PC-3 (cell line): Measurements from ENCODE around the gene FBXW10. TPM values are rescaled to one million over a fixed set of nuclear protein-coding genes. Genes with fewer than 3 reads are reported as not detected.
"Not testable (repeated sequence)": the region's sequence is repeated elsewhere in the genome, so short reads cannot be mapped to it uniquely, and the experiment has no call there.

Experiments
- ATAC-seq: fragments of 200-7000 bp; cut with Tn5 transposase; 2 replicates; pipeline ENCODE4 v1.9.1; 2020; ENCODE audit warnings: mild to moderate bottlenecking, moderate library complexity
- BruUV-seq: library from RNA; stranded (reverse); fragments of 400-500 nt; replicated peaks from 2 replicates; lab custom pipeline; 2021; lab: Mats Ljungman, UMichigan
- CTCF ChIA-PET: fragments of 300-600 bp; sonication (Branson Sonifier 250); formaldehyde crosslinking; loops from one replicate; lab custom pipeline; 2022; ENCODE audit warnings: antibody characterized with exemption; lab: Charles Lee
- POLR2A ChIA-PET: fragments of 300-600 bp; sonication (Branson Sonifier 250); formaldehyde crosslinking; loops from one replicate; lab custom pipeline; 2022; ENCODE audit warnings: antibody characterized with exemption; ENCODE audit not compliant: unreplicated experiment; lab: Charles Lee
- DNase-seq: peaks from one replicate; pipeline ENCODE4 v3.0.0-alpha.2; 2015
- H2AFZ ChIP-seq: fragments of 300-600 bp; sonication (generic); 2 replicates; pipeline ENCODE4 v1.6.0; 2016; ENCODE audit warnings: antibody characterized with exemption, low read length
- H3F3A ChIP-seq: fragments of 300-600 bp; sonication (generic); one replicate; pipeline ENCODE4 v1.6.0; 2017; ENCODE audit warnings: antibody characterized with exemption, low read length, control low read depth, mild to moderate bottlenecking; ENCODE audit not compliant: unreplicated experiment
- H3K27ac ChIP-seq: fragments of 300-600 bp; sonication (generic); 2 replicates; pipeline ENCODE4 v1.5.1; 2016; ENCODE audit warnings: mild to moderate bottlenecking, low read length
- H3K27me3 ChIP-seq: fragments of 300-600 bp; sonication (generic); 2 replicates; pipeline ENCODE4 v1.6.1; 2016; ENCODE audit warnings: low read length, mixed read lengths
- H3K36me3 ChIP-seq: fragments of 300-600 bp; sonication (generic); 2 replicates; pipeline ENCODE4 v1.6.1; 2016; ENCODE audit warnings: low read depth, mixed run types, low read length, mixed read lengths
- H3K4me1 ChIP-seq: fragments of 300-600 bp; sonication (generic); 2 replicates; pipeline ENCODE4 v1.5.1; 2016; ENCODE audit warnings: low read length; ENCODE audit not compliant: insufficient read depth
- H3K4me2 ChIP-seq: fragments of 300-600 bp; sonication (generic); 2 replicates; pipeline ENCODE4 v1.6.0; 2016; ENCODE audit warnings: low read length
- H3K4me3 ChIP-seq: fragments of 300-600 bp; sonication (generic); 2 replicates; pipeline ENCODE4 v1.5.1; 2016; ENCODE audit warnings: mild to moderate bottlenecking, low read length, mixed read lengths
- H3K79me2 ChIP-seq: fragments of 300-600 bp; sonication (generic); 2 replicates; pipeline ENCODE4 v1.6.1; 2017; ENCODE audit warnings: low read length, mixed read lengths
- H3K9ac ChIP-seq: fragments of 300-600 bp; sonication (generic); 2 replicates; pipeline ENCODE4 v1.6.0; 2016; ENCODE audit warnings: mild to moderate bottlenecking, low read length
- H3K9me2 ChIP-seq: fragments of 300-600 bp; sonication (generic); replicated peaks from 2 replicates; pipeline ENCODE4 v1.6.1; 2016; ENCODE audit warnings: mixed run types, low read length, mixed read lengths
- H3K9me3 ChIP-seq: fragments of 300-600 bp; sonication (generic); 2 replicates; pipeline ENCODE4 v1.6.1; 2016; ENCODE audit warnings: low read length, mixed read lengths
- H4K20me1 ChIP-seq: fragments of 300-600 bp; sonication (generic); 2 replicates; pipeline ENCODE4 v1.6.1; 2016; ENCODE audit warnings: low read length, mixed read lengths
- CTCF ChIP-seq: fragments of 300-600 bp; sonication (generic); conservative IDR thresholded peaks from 2 replicates; pipeline ENCODE4 v1.5.1; 2017; ENCODE audit warnings: antibody characterized with exemption, low read depth, mild to moderate bottlenecking, low read length
- intact Hi-C: fragments of 100-400 bp; cut with micrococcal nuclease; formaldehyde crosslinking; loops from 2 replicates; pipeline ENCODE4 v1.9.0; 2023
- total RNA-seq: library from RNA; depleted of rRNA; stranded (reverse); fragments of >200 nt; gene quantifications from 2 replicates; pipeline ENCODE4 v1.2.3, GENCODE V29; 2014

FBXW10 gene
- total RNA-seq, 1 experiment from 2014 or later, result 0.15 TPM

- CTCF ChIA-PET, ATAC-seq: not testable (repeated sequence)
Observed at GRCh38 chr17:18746551-18746950, 2.7 kb downstream of the FBXW10 start.

GRCh38 chr17:18747501-18747900 lies 3.6 kb downstream of the FBXW10 start:
- H3K9me3 ChIP-seq, H3K27ac ChIP-seq, H3K79me2 ChIP-seq, H2AFZ ChIP-seq, ATAC-seq, H3K4me3 ChIP-seq, BruUV-seq, H3K4me2 ChIP-seq, H3F3A ChIP-seq, CTCF ChIA-PET, H3K4me1 ChIP-seq, H3K9me2 ChIP-seq, DNase-seq, H3K27me3 ChIP-seq, POLR2A ChIA-PET, intact Hi-C loops, H3K36me3 ChIP-seq, H3K9ac ChIP-seq, H4K20me1 ChIP-seq: not testable (repeated sequence)

More at GRCh38 chr17:18746551-18746950, 2.7 kb downstream of the FBXW10 start:
- H3K9me3 ChIP-seq, H3K27me3 ChIP-seq, H3K79me2 ChIP-seq, H2AFZ ChIP-seq, H3K9ac ChIP-seq, H3K4me1 ChIP-seq, H4K20me1 ChIP-seq, H3K4me3 ChIP-seq, H3K4me2 ChIP-seq, POLR2A ChIA-PET, intact Hi-C loops, H3K36me3 ChIP-seq, H3K27ac ChIP-seq, BruUV-seq, DNase-seq, H3F3A ChIP-seq, H3K9me2 ChIP-seq: not testable (repeated sequence)

- H3K27ac ChIP-seq, H3K4me2 ChIP-seq, POLR2A ChIA-PET, H3K27me3 ChIP-seq, H3K9me3 ChIP-seq, H3F3A ChIP-seq, H3K9ac ChIP-seq, H4K20me1 ChIP-seq, H2AFZ ChIP-seq, BruUV-seq, ATAC-seq, H3K79me2 ChIP-seq, H3K4me3 ChIP-seq, H3K36me3 ChIP-seq, H3K9me2 ChIP-seq, H3K4me1 ChIP-seq, CTCF ChIA-PET, DNase-seq, intact Hi-C loops: not testable (repeated sequence)
Observed at GRCh38 chr17:18750242-18750641, 6.4 kb downstream of the FBXW10 start.

GRCh38 chr17:18753829-18754409 lies 10.1 kb downstream of the FBXW10 start:
- H3K9ac ChIP-seq, H3K4me2 ChIP-seq, H3K9me2 ChIP-seq, intact Hi-C loops, H3K79me2 ChIP-seq, H3K9me3 ChIP-seq, H2AFZ ChIP-seq, H4K20me1 ChIP-seq, POLR2A ChIA-PET, H3K36me3 ChIP-seq, H3K27ac ChIP-seq, H3F3A ChIP-seq, H3K27me3 ChIP-seq, CTCF ChIA-PET, H3K4me1 ChIP-seq, H3K4me3 ChIP-seq, BruUV-seq, DNase-seq: not testable (repeated sequence)
- peak; percentile 37; the same call in 1 of the 2 replicates for ATAC-seq
- TF ChIP-seq CTCF, result 0 out of 2 replicates have a peak, but pooled peaks have one; percentile 10

GRCh38 chr17:18755969-18756368 lies 12.1 kb downstream of the FBXW10 start:
- H3K9ac ChIP-seq, H3K9me3 ChIP-seq, H3K27ac ChIP-seq, intact Hi-C loops, ATAC-seq, BruUV-seq, H3K9me2 ChIP-seq, H3K36me3 ChIP-seq, H3K79me2 ChIP-seq, CTCF ChIA-PET, H4K20me1 ChIP-seq, POLR2A ChIA-PET, H3F3A ChIP-seq, H3K4me3 ChIP-seq, H3K4me1 ChIP-seq, H3K27me3 ChIP-seq, H3K4me2 ChIP-seq, DNase-seq, H2AFZ ChIP-seq: not testable (repeated sequence)

- H3K4me3 ChIP-seq, DNase-seq, BruUV-seq, H3K27me3 ChIP-seq, H3K4me2 ChIP-seq, H3K9ac ChIP-seq, CTCF ChIA-PET, H3K9me3 ChIP-seq, ATAC-seq, H3K27ac ChIP-seq, H3K36me3 ChIP-seq, H3F3A ChIP-seq, H2AFZ ChIP-seq, POLR2A ChIA-PET, H3K9me2 ChIP-seq, H4K20me1 ChIP-seq, H3K4me1 ChIP-seq, intact Hi-C loops, H3K79me2 ChIP-seq: not testable (repeated sequence)
Observed at GRCh38 chr17:18757368-18758044, 13.7 kb downstream of the FBXW10 start.
